ENCODE results near the gene DOK7.
A peak's percentile ranks its signal among the peaks of the same experiment; 100 is the strongest.

The DOK7 gene, protein sequence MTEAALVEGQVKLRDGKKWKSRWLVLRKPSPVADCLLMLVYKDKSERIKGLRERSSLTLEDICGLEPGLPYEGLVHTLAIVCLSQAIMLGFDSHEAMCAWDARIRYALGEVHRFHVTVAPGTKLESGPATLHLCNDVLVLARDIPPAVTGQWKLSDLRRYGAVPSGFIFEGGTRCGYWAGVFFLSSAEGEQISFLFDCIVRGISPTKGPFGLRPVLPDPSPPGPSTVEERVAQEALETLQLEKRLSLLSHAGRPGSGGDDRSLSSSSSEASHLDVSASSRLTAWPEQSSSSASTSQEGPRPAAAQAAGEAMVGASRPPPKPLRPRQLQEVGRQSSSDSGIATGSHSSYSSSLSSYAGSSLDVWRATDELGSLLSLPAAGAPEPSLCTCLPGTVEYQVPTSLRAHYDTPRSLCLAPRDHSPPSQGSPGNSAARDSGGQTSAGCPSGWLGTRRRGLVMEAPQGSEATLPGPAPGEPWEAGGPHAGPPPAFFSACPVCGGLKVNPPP
- 0 to 0.24 (median 0) reads per million in 9 experiments for total RNA-seq

DNA sequence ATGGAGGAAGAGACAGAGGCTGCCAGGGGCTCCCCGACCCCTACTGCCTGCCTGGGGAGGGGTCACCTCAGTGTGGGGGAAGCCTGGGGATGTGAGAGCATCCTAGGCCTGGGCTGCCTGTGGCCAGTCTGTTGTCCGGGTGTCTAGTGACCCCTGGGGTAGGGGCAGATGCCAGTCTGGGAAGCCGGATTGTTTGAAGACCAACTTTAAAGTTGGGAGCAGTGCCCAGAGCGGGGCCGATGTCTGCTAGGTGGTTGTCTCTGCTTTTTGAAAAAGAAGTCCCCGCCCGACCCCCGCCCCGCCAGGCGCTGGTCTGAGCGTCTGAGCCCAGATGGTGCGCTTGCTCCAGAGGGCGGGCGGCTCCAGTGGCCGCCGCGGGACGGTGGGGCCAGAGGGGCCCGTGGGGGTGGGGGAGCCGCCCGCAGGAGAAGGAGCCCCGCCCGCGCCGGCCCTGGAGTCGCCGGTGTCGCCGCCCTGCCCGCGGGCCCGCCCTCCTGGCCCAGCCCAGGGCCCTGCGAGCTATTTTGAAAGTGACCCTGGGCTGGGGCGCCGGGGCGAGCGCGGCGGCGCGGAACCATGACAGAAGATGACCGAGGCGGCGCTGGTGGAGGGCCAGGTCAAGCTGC lies at the start of gene DOK7:
DOK7 (plus strand) TSS at position 517 of the 626 bp plus-strand sequence; CDS start at position 587, 70 bp downstream.
- Mint-ChIP-seq H3K27me3 (peaks cover 25 to 67% of the 10 kb centered on the region in 2 donors), H3K27ac (no peak within 1 kb of the TSS), H3K36me3 (ENCODE audit: insufficient read depth) (no peaks in the 10 kb centered on the region), H3K9me3 (no peaks in the 10 kb centered on the region), H3K4me1 (ENCODE audit: low read depth in 2 of 2) (peaks cover 4% of the 10 kb centered on the region in 2 donors), H3K4me3 (peak within 1 kb of the TSS; percentile 63 to 65)
- ATAC-seq (replicated peaks), result no peak
- DNase-seq, result no peak

DNA sequence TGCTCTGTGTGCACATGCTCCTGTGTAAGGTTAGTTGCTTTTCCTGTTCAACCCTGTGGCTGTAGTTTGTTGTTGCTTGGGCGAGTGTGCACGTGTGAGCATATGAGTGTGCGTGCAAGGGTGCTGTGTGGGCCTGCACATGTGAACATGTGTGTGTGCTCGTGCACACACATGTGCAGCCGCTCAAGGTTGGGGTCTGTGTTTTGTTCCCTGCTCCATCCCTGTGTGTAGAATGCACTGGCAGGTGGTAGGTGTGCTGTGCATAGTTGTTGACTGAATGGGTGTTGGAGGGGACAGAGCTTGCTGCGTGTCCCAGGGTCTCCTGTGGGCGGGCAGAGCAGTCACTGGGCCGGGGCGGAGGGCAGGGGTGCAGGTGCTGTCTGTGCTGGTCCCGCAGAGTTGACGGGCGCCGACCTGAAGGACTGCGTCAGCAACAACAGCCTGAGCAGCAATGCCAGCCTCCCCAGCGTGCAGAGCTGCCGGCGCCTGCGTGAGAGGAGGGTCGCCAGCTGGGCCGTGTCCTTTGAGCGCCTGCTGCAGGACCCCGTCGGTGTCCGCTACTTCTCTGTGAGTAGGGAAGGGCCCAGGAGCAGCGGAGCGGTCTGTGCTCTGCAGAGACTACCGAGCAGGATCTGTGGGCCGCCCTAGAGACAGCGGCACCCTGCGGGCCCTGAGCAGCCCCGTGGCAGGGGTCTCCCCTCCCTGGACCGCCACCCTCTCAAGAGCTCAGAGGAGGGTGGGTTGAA lies 49.3 kb upstream of the DOK7 start:
- Mint-ChIP-seq H3K4me3 (no peak overlapping the region), H3K36me3 (ENCODE audit: insufficient read depth) (no peaks in the 10 kb centered on the region), H3K27me3 (no peaks in the 10 kb centered on the region), H3K9me3 (no peaks in the 10 kb centered on the region), H3K4me1 (ENCODE audit: low read depth in 2 of 2) (peaks cover 0 to 3% of the 10 kb centered on the region in 2 donors), H3K27ac (no peak overlapping the region)
- ATAC-seq (replicated peaks) (no peak), DNase-seq (no peak)

DNA sequence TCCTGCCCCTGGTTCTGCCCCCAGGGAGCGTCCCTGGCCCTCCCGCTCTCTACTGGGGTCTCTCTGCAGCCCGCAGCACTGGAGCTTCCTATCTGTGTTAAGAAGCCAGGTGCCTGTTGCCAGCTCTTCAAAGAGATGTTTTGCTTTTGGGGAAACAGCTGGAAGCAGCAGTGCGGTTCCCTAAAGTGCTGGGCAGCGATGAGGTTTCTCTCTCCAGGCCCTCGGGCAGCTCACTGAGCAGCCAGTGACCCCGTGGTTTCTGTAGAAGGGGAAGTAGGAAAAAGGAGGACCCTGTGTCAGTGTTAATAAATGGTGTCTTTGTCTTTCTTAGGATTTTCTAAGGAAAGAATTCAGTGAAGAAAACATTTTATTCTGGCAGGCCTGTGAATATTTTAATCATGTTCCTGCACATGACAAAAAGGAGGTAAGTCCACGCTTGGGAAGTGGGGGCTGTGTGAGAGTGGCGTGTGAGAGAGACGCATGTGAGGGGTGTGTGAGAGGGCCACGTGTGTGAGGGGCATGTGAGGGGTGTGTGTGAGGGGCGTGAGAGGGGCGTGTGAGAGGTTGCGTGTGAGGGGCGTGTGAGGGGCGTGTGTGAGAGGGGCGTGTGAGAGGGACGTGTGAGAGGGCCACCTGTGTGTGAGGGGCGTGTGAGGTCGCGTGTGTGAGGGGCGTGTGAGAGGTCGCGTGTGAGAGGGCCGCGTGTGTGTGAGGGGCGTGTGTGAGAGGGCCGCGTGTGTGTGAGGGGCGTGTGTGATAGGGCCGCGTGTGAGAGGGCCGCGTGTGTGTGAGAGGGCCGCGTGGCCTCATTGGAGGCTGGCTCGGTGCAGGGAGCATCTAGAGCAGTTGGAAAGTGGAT lies 48.5 kb upstream of the DOK7 start:
- no peak overlapping the region for H3K27ac Mint-ChIP-seq
- no peak overlapping the region for H3K4me3 Mint-ChIP-seq
- no peak for DNase-seq
- H3K27me3 Mint-ChIP-seq, result no peaks in the 10 kb centered on the region
- H3K36me3 Mint-ChIP-seq (ENCODE audit: insufficient read depth), result no peaks in the 10 kb centered on the region
- H3K4me1 Mint-ChIP-seq (ENCODE audit: low read depth in 2 of 2), result peaks cover 0 to 3% of the 10 kb centered on the region in 2 donors
- ATAC-seq (replicated peaks), result no peak
- H3K9me3 Mint-ChIP-seq, result no peaks in the 10 kb centered on the region

DNA sequence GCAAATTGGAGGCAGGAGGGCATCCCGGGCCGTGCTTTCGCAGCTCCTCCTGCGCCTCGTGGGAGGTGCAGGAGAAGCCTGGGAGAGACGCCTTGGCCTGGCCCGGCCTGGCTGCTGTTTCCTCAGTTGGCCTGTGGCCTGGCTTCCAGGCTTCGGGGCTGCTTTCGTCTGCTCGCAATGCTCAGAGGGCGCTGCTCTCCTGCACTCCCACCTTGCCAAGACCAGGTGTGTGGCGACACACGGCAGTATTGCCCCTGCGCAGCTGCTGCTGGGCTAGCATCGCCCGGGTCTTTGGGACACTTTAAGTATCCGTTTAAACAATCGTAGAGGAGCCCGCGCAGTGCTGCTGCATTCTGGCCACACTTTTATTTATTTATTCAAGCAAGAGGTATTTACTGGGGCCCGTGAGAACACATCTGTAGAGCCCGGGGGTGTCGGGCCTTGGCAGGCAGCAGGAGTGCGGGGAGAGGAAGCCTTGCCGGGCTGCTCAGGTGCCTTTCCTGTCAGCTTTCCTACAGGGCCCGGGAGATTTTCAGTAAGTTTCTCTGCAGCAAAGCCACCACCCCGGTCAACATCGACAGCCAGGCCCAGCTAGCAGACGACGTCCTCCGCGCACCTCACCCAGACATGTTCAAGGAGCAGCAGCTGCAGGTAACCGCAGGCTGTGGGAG lies 47.5 kb upstream of the DOK7 start:
- no peaks in the 10 kb centered on the region for H3K36me3 Mint-ChIP-seq (ENCODE audit: insufficient read depth)
- no peak overlapping the region for H3K4me3 Mint-ChIP-seq
- ATAC-seq (replicated peaks) (no peak), DNase-seq (no peak)
- no peaks in the 10 kb centered on the region for H3K27me3 Mint-ChIP-seq
- no peaks in the 10 kb centered on the region for H3K9me3 Mint-ChIP-seq
- H3K4me1 Mint-ChIP-seq (ENCODE audit: low read depth in 2 of 2), result peaks cover 0 to 3% of the 10 kb centered on the region in 2 donors
- H3K27ac Mint-ChIP-seq, result no peak overlapping the region

DNA sequence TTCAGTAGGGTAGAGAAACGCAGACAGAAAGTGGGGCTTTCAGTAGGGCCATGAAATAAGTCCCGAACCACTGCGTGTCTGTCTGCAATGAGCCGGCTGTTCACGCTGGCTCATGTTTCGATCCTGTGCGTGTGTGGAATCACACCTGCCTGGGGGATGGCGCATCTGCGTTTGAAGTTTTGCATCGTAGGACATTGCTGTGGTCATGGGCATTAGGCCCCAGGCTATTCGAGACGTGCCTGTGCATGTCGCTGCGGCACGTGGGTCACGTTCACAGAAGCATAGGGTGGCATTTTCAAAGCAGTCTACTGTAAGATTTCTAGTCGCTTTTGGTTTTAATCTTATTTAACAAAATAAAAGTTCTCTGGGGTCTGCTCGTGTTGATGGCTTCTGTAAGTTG lies 46.8 kb upstream of the DOK7 start:
- no peak overlapping the region for H3K27ac Mint-ChIP-seq
- no peaks in the 10 kb centered on the region for H3K36me3 Mint-ChIP-seq (ENCODE audit: insufficient read depth)
- DNase-seq (no peak), ATAC-seq (replicated peaks) (no peak)
- no peaks in the 10 kb centered on the region for H3K9me3 Mint-ChIP-seq
- no peak overlapping the region for H3K4me3 Mint-ChIP-seq
- H3K27me3 Mint-ChIP-seq, result no peaks in the 10 kb centered on the region
- H3K4me1 Mint-ChIP-seq (ENCODE audit: low read depth in 2 of 2), result no peaks in the 10 kb centered on the region

DNA sequence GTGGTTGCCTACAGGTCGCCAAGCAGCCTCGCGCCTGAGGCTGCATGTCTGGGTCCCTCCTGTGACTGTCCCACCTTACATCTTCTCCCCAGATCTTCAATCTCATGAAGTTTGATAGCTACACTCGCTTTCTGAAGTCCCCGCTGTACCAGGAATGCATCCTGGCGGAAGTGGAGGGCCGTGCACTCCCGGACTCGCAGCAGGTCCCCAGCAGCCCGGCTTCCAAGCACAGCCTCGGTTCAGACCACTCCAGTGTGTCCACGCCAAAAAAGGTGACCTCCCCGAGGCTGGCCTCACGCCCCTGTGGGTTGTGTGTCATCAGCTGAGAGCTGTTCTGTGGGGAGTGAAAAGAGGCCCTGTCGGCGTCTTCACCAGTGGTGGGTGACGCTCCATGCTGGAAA lies 46.3 kb upstream of the DOK7 start:
- H3K4me1 Mint-ChIP-seq (ENCODE audit: low read depth in 2 of 2), result no peaks in the 10 kb centered on the region
- DNase-seq, result no peak
- no peaks in the 10 kb centered on the region for H3K27me3 Mint-ChIP-seq
- H3K27ac Mint-ChIP-seq, result no peak overlapping the region
- H3K9me3 Mint-ChIP-seq, result no peaks in the 10 kb centered on the region
- H3K4me3 Mint-ChIP-seq, result no peak overlapping the region
- no peak for ATAC-seq (replicated peaks)
- H3K36me3 Mint-ChIP-seq (ENCODE audit: insufficient read depth), result no peaks in the 10 kb centered on the region

DNA sequence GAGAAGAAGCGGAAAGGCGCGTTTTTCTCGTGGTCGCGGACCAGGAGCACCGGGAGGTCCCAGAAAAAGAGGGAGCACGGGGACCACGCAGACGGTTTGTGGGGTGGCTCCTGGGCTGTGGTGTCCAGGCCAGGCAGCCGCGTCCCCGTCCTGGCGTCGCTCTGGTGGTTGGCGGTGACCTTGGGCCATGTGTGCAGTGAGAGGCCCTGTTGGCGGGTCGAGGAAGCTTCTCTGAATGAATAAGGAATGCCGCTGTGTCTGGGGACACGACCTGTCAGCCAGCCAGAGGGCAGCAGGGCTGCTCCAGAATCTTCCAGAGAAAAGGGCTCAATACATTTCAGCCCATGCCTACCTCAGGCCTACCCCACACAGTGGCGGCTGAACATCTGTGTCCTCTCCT lies 45.7 kb upstream of the DOK7 start:
- no peak for DNase-seq
- ATAC-seq (replicated peaks), result no peak
- H3K36me3 Mint-ChIP-seq (ENCODE audit: insufficient read depth), result no peaks in the 10 kb centered on the region
- H3K9me3 Mint-ChIP-seq, result no peaks in the 10 kb centered on the region
- no peak overlapping the region for H3K27ac Mint-ChIP-seq
- H3K4me3 Mint-ChIP-seq, result no peak overlapping the region
- no peaks in the 10 kb centered on the region for H3K27me3 Mint-ChIP-seq
- no peaks in the 10 kb centered on the region for H3K4me1 Mint-ChIP-seq (ENCODE audit: low read depth in 2 of 2)

DNA sequence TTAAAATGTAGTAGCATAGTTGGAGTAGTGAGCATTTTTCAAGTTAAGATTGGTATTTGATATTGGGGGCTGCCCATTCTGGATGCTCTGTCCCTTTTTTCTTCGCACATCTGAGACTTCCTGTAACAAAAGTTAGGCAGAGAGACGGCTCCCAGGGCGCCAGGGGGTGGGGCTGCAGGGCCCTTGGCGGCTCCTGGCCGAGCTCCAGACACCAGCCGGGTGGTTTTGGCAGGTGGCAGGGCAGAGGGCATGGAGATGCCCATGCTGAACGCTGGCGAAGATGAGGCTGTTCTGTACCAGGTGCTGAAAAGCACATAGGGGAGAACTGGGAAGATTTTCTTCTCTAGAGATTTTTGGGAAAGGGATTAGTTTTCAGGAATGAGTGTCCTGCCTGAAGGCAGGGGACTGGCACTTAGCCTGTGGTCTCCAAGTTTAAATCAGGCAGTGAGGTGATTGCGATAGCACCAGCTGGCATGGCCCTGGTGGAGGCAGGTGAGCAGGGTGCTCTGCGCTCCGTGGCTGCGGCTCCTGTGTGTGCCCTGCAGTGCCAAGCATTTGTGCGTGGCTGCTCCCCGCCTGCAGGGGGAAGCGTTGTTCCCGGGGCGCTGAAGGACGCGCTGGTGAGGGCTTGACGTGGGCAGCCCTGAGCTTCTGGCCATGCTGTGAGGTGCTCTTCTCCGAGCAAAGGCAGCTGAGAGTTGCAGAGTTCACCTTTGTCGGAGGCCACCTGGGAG lies 44.9 kb upstream of the DOK7 start:
- H3K36me3 Mint-ChIP-seq (ENCODE audit: insufficient read depth), result no peaks in the 10 kb centered on the region
- ATAC-seq (replicated peaks) (no peak), DNase-seq (no peak)
- H3K27ac Mint-ChIP-seq, result no peak overlapping the region
- H3K27me3 Mint-ChIP-seq, result no peaks in the 10 kb centered on the region
- no peak overlapping the region for H3K4me3 Mint-ChIP-seq
- no peaks in the 10 kb centered on the region for H3K9me3 Mint-ChIP-seq
- H3K4me1 Mint-ChIP-seq (ENCODE audit: low read depth in 2 of 2), result no peaks in the 10 kb centered on the region

DNA sequence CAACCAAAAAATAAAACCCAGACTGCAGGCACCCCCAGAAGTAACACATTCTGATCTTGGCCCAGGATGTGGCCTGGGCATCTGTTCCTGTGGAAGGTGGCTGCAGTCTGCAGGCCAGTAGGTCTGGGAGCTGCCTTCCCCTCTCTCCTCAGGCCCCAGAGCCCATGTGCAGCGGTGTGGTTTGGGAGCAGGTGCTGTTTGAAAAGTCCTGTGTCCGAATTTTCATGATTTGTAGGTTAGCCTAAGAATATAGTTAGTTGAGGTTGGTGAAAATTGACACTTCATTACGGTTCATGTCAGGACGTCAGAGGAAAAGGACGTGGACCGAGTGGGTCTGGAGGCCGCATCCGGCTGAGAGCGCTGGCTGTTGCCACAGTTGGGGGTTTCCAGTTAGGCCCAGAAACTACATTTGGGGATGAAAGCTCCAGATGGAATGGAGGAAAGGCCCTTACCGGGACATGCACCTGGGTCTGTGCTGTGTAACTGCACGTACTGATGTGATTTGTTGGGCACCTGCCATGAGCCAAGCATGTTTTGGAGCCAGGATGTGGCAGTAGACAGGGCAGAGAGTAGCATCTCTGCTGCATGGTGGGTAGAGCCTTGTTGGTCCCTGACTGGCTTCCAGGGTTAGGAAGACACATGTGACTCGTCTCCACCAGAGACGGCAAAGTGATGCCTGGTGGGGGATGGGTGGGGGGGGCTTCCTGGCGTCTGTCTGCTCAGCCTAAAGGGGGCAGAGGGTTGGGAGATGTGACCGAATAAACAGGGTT lies 43.1 kb upstream of the DOK7 start:
- no peak for DNase-seq
- no peak for ATAC-seq (replicated peaks)
- no peaks in the 10 kb centered on the region for H3K36me3 Mint-ChIP-seq (ENCODE audit: insufficient read depth)
- peak overlapping the region in 1 of 2 donors; percentile 53 for H3K27ac Mint-ChIP-seq
- H3K4me1 Mint-ChIP-seq (ENCODE audit: low read depth in 2 of 2), result no peaks in the 10 kb centered on the region
- H3K4me3 Mint-ChIP-seq, result no peak overlapping the region
- H3K9me3 Mint-ChIP-seq, result no peaks in the 10 kb centered on the region
- no peaks in the 10 kb centered on the region for H3K27me3 Mint-ChIP-seq

DNA sequence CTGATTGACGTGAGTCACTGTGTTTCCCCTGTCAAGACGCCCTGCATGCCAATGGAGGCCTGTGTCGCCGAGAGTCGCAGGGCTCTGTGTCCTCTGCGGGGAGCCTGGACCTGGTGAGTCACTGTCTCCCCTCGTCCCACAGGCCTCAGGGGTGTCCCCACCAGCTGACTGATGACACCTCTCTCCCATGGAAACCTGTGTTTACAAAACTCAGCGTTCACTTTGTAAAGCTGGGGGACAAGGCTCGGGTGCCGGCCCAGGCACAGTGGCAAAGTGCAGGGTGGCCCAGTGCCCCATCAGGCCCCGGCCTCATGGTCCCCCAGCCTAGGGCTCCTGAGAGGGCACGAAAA lies 42.5 kb upstream of the DOK7 start:
- H3K9me3 Mint-ChIP-seq, result no peaks in the 10 kb centered on the region
- H3K4me1 Mint-ChIP-seq (ENCODE audit: low read depth in 2 of 2), result no peaks in the 10 kb centered on the region
- ATAC-seq (replicated peaks), result no peak
- no peak for DNase-seq
- no peak overlapping the region for H3K27ac Mint-ChIP-seq
- H3K4me3 Mint-ChIP-seq, result no peak overlapping the region
- no peaks in the 10 kb centered on the region for H3K27me3 Mint-ChIP-seq
- no peaks in the 10 kb centered on the region for H3K36me3 Mint-ChIP-seq (ENCODE audit: insufficient read depth)

DNA sequence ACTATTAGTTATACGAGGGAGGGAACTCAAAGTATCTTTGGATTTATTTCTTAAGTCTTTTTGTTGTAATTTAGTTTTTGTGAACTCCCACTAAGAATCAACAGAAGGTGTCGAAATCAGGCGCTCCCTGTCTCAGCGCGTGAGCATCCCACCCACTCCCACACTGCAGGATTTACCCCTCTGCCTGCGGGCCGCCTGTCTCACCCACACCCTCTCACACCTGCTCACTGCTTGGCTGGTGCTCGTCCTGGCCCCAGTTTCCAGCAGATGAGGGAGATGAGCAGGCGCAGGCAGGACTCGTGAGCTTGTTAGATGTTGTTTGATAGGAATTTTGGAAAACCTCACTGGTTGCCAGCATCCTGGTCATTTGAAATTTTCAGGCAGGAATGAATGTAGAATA lies 42.1 kb upstream of the DOK7 start:
- Mint-ChIP-seq H3K27me3 (no peaks in the 10 kb centered on the region), H3K36me3 (ENCODE audit: insufficient read depth) (no peaks in the 10 kb centered on the region), H3K9me3 (no peaks in the 10 kb centered on the region), H3K27ac (no peak overlapping the region), H3K4me1 (ENCODE audit: low read depth in 2 of 2) (no peaks in the 10 kb centered on the region), H3K4me3 (no peak overlapping the region)
- no peak for DNase-seq
- no peak for ATAC-seq (replicated peaks)

DNA sequence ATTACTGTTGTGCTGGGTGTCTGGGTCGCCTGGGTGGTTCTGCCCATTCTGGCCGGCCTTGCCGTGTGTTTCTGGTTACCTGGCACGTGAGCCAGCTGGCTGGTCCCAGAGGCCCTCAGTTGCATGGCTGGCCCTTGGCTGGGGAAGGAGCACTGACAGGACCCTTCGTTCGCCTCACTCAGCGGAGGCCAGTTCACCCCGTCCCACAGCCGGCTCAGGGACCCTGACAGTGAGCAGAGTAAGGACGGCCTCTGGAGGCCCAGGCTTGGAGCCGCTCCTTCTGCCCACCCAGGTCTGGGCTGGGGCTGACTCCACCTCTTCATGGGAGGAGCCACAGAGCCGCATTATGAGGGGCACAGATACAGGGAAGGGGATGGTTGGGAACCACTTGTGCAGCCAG lies 41.6 kb upstream of the DOK7 start:
- Mint-ChIP-seq H3K27ac (no peak overlapping the region), H3K4me1 (ENCODE audit: low read depth in 2 of 2) (no peaks in the 10 kb centered on the region), H3K9me3 (no peaks in the 10 kb centered on the region)

More for the DNA sequence above, 41.6 kb upstream of the DOK7 start:
- H3K27me3 Mint-ChIP-seq, result no peaks in the 10 kb centered on the region
- ATAC-seq (replicated peaks), result no peak
- no peak for DNase-seq
- no peak overlapping the region for H3K4me3 Mint-ChIP-seq
- no peaks in the 10 kb centered on the region for H3K36me3 Mint-ChIP-seq (ENCODE audit: insufficient read depth)
